GM13976 (cell line): ENCODE measurements around the gene RAMP1.
"Not testable (repeated sequence)": the region's sequence is repeated elsewhere in the genome, so short reads cannot be mapped to it uniquely, and the experiment has no call there.

Experiments
- DNase-seq: peaks from one replicate; pipeline ENCODE4 v3.0.0; 2012; ENCODE audit warnings: low spot score
- in situ Hi-C: fragments of 300-500 bp; cut with MboI; formaldehyde crosslinking; loops from one replicate; pipeline ENCODE4 v1.12.0; 2022; ENCODE audit warnings: low sequenced_read_pairs, mixed read lengths, inconsistent platforms; ENCODE audit not compliant: unreplicated experiment
- TF ChIP-seq, protein P1 (sequence below): IDR thresholded peaks from 2 replicates; pipeline ENCODE4 v1.5.1; 2012; ENCODE audit warnings: borderline replicate concordance, mild to moderate bottlenecking; ENCODE audit not compliant: insufficient read depth; ENCODE audit errors: extremely low read depth, missing control alignments, control extremely low read depth

Gene RAMP1

GRCh38 chr2:237866101-237866621 is 6.7 kb downstream of the RAMP1 start:
- DNase-seq: no peak
- in situ Hi-C loops: no loop called here
- TF ChIP-seq, protein P1, sequence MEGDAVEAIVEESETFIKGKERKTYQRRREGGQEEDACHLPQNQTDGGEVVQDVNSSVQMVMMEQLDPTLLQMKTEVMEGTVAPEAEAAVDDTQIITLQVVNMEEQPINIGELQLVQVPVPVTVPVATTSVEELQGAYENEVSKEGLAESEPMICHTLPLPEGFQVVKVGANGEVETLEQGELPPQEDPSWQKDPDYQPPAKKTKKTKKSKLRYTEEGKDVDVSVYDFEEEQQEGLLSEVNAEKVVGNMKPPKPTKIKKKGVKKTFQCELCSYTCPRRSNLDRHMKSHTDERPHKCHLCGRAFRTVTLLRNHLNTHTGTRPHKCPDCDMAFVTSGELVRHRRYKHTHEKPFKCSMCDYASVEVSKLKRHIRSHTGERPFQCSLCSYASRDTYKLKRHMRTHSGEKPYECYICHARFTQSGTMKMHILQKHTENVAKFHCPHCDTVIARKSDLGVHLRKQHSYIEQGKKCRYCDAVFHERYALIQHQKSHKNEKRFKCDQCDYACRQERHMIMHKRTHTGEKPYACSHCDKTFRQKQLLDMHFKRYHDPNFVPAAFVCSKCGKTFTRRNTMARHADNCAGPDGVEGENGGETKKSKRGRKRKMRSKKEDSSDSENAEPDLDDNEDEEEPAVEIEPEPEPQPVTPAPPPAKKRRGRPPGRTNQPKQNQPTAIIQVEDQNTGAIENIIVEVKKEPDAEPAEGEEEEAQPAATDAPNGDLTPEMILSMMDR: no peak

- TF ChIP-seq, protein P1: no peak
- in situ Hi-C loops: no loop called here
- DNase-seq: no peak
These were observed 8.0 kb downstream of the RAMP1 start for GRCh38 chr2:237867465-237867864.

GRCh38 chr2:237868074-237868473 is 8.7 kb downstream of the RAMP1 start:
- in situ Hi-C loops, DNase-seq: not testable (repeated sequence)

DNA sequence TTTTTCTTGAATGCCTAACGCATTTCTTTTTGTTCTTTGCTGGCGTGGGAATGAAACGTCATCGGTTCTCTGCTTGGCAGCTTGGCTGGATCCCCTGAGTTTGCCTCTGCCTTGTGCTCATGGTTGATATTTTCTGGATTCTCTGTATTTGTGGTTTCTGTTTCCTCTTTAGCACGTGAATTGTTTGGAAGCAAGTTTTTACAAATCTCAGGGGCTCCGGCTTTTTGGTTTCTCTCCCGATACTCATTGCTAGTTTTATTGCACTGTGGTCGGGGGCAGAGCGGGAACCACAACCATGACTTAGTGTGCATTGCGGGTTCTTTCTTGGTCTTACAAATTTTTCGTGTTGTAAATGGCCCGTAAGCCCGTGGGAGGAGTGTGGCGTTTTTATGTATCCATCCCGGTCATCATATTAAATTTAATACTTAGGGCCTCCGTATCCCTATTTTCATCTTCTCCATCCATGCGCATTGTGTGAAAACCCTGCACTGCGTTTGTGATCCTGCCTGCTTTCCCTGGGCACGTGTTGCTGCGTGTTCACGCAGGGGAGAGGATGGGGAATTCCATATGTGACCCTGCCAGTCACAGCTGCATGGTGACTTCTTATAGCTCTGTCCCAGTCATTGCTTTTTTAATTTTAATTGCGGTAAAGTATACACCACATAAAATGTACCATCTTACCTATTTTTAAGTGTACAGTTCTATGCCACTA is 9.4 kb downstream of the RAMP1 start:
- TF ChIP-seq, protein P1: no peak
- in situ Hi-C loops: no loop called here
- DNase-seq: no peak

- TF ChIP-seq, protein P1: no peak
- in situ Hi-C loops: no loop called here
- no peak for DNase-seq
These were observed 10.1 kb downstream of the RAMP1 start for GRCh38 chr2:237869343-237870102.

DNA sequence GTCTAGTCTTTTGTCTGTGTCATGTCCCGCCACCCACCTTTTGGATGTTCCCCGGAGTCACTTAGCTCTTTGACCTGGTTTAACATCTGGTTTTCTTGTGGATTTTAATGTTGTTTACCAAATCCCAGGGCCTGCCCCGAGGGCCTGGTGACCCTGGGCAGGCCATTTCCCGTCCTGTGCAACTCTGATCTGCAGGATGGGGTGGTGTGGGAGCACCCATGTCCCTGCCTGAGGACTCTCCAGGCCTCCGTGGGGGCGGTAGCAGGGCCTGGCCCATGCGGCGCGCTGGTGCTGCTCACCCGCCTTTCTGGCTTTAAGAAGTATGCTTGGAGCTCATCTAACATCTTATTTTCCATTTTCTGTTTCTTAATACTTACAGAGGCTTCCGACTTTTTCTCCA is 10.7 kb downstream of the RAMP1 start:
- no peak for DNase-seq
- TF ChIP-seq, protein P1: no peak
- in situ Hi-C loops: no loop called here

- no peak for DNase-seq
- TF ChIP-seq, protein P1: no peak
- in situ Hi-C loops: no loop called here
These were observed 11.6 kb downstream of the RAMP1 start for GRCh38 chr2:237870754-237871651.
